ENCODE results near the gene NCLN. TPM values are rescaled to one million over a fixed set of nuclear protein-coding genes. Genes with fewer than 3 reads are reported as not detected.

NCLN gene
- total and polyA plus RNA-seq, 8 donors = 34.0 to 68.1 (median 51.3) TPM

- ATAC-seq = no peak
- no peak for FAIRE-seq
- intact Hi-C loops (cut with DNase I) = no loop called here
- DNase-seq = peak in 2 of 6 donors; percentile 22 to 67
- no peak for TF ChIP-seq CTCF (IDR thresholded peaks at IDR 0.05)
- Histone ChIP-seq H3K36me3 (no peaks in the 10 kb centered on the region), H3K4me1 (peaks cover 0 to 11% (median 0%) of the 10 kb centered on the region in 3 donors), H3K27me3 (no peaks in the 10 kb centered on the region), H3K9me3 (no peaks in the 10 kb centered on the region), H3K4me3 (no peak overlapping the region), H3K27ac (no peak overlapping the region)
- WGBS, 2 donors = 85 to 89% methylated on average over 36 of the region's 36 CpGs
These were observed 2.2 kb downstream of the NCLN start for GRCh38 chr19:3187662-3188511.

GRCh38 chr19:3188627-3189596 is 3.2 kb downstream of the NCLN start:
- TF ChIP-seq CTCF (IDR thresholded peaks at IDR 0.05) = no peak
- no peak overlapping the region for H3K27ac ChIP-seq
- H3K9me3 ChIP-seq = no peaks in the 10 kb centered on the region
- intact Hi-C loops (cut with DNase I) = no loop called here
- no peaks in the 10 kb centered on the region for H3K27me3 ChIP-seq
- no peaks in the 10 kb centered on the region for H3K36me3 ChIP-seq
- ATAC-seq = no peak
- 93% methylated on average over 35 of the region's 35 CpGs for WGBS, 2 donors
- peaks cover 0 to 11% (median 0%) of the 10 kb centered on the region in 3 donors for H3K4me1 ChIP-seq
- peak in 2 of 6 donors; percentile 31 to 64 for DNase-seq
- no peak overlapping the region for H3K4me3 ChIP-seq
- FAIRE-seq = no peak

GRCh38 chr19:3189702-3190469 is 4.2 kb downstream of the NCLN start:
- intact Hi-C loops (cut with DNase I) = no loop called here
- DNase-seq = peak; percentile 55 to 83 (median 67)
- FAIRE-seq = no peak
- H3K27ac ChIP-seq = no peak overlapping the region
- ATAC-seq = peak in 1 of 4 donors; percentile 31
- no peak overlapping the region for H3K4me3 ChIP-seq
- no peaks in the 10 kb centered on the region for H3K9me3 ChIP-seq
- TF ChIP-seq CTCF (IDR thresholded peaks at IDR 0.05) = no peak
- no peaks in the 10 kb centered on the region for H3K36me3 ChIP-seq
- WGBS, 2 donors = 56 to 59% methylated on average over 20 to 28 of the region's 28 CpGs
- H3K4me1 ChIP-seq = peaks cover 0 to 11% (median 0%) of the 10 kb centered on the region in 3 donors
- H3K27me3 ChIP-seq = no peaks in the 10 kb centered on the region

- TF ChIP-seq CTCF (IDR thresholded peaks at IDR 0.05) = no peak
- FAIRE-seq = no peak
- DNase-seq = peak in 2 of 6 donors; percentile 24 to 45
- H3K36me3 ChIP-seq = no peaks in the 10 kb centered on the region
- ATAC-seq = no peak
- intact Hi-C loops (cut with DNase I) = no loop called here
- H3K9me3 ChIP-seq = no peaks in the 10 kb centered on the region
- H3K27ac ChIP-seq = no peak overlapping the region
- H3K4me3 ChIP-seq = no peak overlapping the region
- WGBS, 2 donors = 94% methylated on average over 18 of the region's 18 CpGs
- H3K4me1 ChIP-seq = peaks cover 0 to 11% (median 0%) of the 10 kb centered on the region in 3 donors
- H3K27me3 ChIP-seq = no peaks in the 10 kb centered on the region
These were observed 4.7 kb downstream of the NCLN start for GRCh38 chr19:3190470-3190770.
